Type B pancreatic cell (in vitro differentiated cells): ENCODE results near the gene APOBEC3H. TPM values are rescaled to one million over a fixed set of nuclear protein-coding genes. Genes with fewer than 3 reads are reported as not detected.
A peak's percentile ranks its signal among the peaks of the same experiment; 100 is the strongest.

ENCODE experiments used
- DNase-seq: peaks from one replicate; pipeline ENCODE4 v3.0.0; 2021; ENCODE audit warnings: mixed read lengths; ENCODE audit not compliant: unreplicated experiment; ENCODE audit errors: extremely low spot score
- H3K27ac Mint-ChIP-seq: 2 replicates; pipeline ENCODE4 v1.8.0; 2021; ENCODE audit warnings: mild to moderate bottlenecking, mixed read lengths
- H3K27me3 Mint-ChIP-seq: 2 replicates; pipeline ENCODE4 v1.8.0; 2021; ENCODE audit warnings: mixed read lengths
- H3K36me3 Mint-ChIP-seq: 2 replicates; pipeline ENCODE4 v1.8.0; 2021; ENCODE audit warnings: mixed read lengths
- H3K4me1 Mint-ChIP-seq: one replicate; pipeline ENCODE4 v1.8.0; 2021; ENCODE audit warnings: mixed read lengths; ENCODE audit not compliant: unreplicated experiment
- H3K4me3 Mint-ChIP-seq: 2 replicates; pipeline ENCODE4 v1.8.0; 2021; ENCODE audit warnings: mild to moderate bottlenecking, mixed read lengths
- H3K9me3 Mint-ChIP-seq: 2 replicates; pipeline ENCODE4 v1.8.0; 2021; ENCODE audit warnings: mixed read lengths
- CTCF ChIP-seq: fragments of 200-600 bp; sonication (generic); conservative IDR thresholded peaks from 2 replicates; pipeline ENCODE4 v1.5.0; 2021; ENCODE audit warnings: antibody characterized with exemption, mild to moderate bottlenecking
- total RNA-seq: library from RNA; stranded (reverse); gene quantifications from 2 replicates; pipeline ENCODE4 v1.2.1, GENCODE V29; 2021; ENCODE audit warnings: low replicate concordance

The APOBEC3H gene
- total RNA-seq, 1 donor from 2014 or later = 0.63 TPM

- no peaks in the 10 kb centered on the region for H3K36me3 Mint-ChIP-seq
- H3K9me3 Mint-ChIP-seq = no peaks in the 10 kb centered on the region
- no peak for DNase-seq
- peak overlapping the region; percentile 81 for H3K27ac Mint-ChIP-seq
- no peak for TF ChIP-seq CTCF
- H3K4me1 Mint-ChIP-seq = peaks cover 19% of the 10 kb centered on the region
- H3K27me3 Mint-ChIP-seq = no peaks in the 10 kb centered on the region
- H3K4me3 Mint-ChIP-seq = no peak overlapping the region
These were observed 982 bp downstream of the APOBEC3H start for GRCh38 chr22:39098026-39098425.

GRCh38 chr22:39098576-39098975 is 1.5 kb downstream of the APOBEC3H start:
- Mint-ChIP-seq H3K4me3 (no peak overlapping the region), H3K27me3 (no peaks in the 10 kb centered on the region), H3K36me3 (no peaks in the 10 kb centered on the region), H3K4me1 (peaks cover 19% of the 10 kb centered on the region), H3K27ac (no peak overlapping the region), H3K9me3 (no peaks in the 10 kb centered on the region)
- DNase-seq = no peak
- TF ChIP-seq CTCF = no peak

GRCh38 chr22:39101226-39101625 is 4.2 kb downstream of the APOBEC3H start:
- Mint-ChIP-seq H3K27ac (no peak overlapping the region), H3K27me3 (no peaks in the 10 kb centered on the region), H3K4me3 (no peak overlapping the region), H3K9me3 (no peaks in the 10 kb centered on the region), H3K4me1 (peaks cover 15% of the 10 kb centered on the region), H3K36me3 (no peaks in the 10 kb centered on the region)
- no peak for DNase-seq
- TF ChIP-seq CTCF = no peak

GRCh38 chr22:39103431-39103830 is 6.4 kb downstream of the APOBEC3H start:
- no peak for DNase-seq
- Mint-ChIP-seq H3K4me3 (no peak overlapping the region), H3K27me3 (no peaks in the 10 kb centered on the region), H3K9me3 (no peaks in the 10 kb centered on the region), H3K27ac (no peak overlapping the region), H3K4me1 (peaks cover 5% of the 10 kb centered on the region), H3K36me3 (no peaks in the 10 kb centered on the region)
- no peak for TF ChIP-seq CTCF

- no peak overlapping the region for H3K27ac Mint-ChIP-seq
- no peaks in the 10 kb centered on the region for H3K36me3 Mint-ChIP-seq
- no peaks in the 10 kb centered on the region for H3K27me3 Mint-ChIP-seq
- H3K4me1 Mint-ChIP-seq = peaks cover 7% of the 10 kb centered on the region
- H3K4me3 Mint-ChIP-seq = no peak overlapping the region
- DNase-seq = no peak
- no peak for TF ChIP-seq CTCF
- no peaks in the 10 kb centered on the region for H3K9me3 Mint-ChIP-seq
These were observed 9.3 kb downstream of the APOBEC3H start for GRCh38 chr22:39106326-39106725.

- H3K36me3 Mint-ChIP-seq = no peaks in the 10 kb centered on the region
- DNase-seq = no peak
- no peak overlapping the region for H3K27ac Mint-ChIP-seq
- H3K9me3 Mint-ChIP-seq = no peaks in the 10 kb centered on the region
- peaks cover 12% of the 10 kb centered on the region for H3K4me1 Mint-ChIP-seq
- H3K27me3 Mint-ChIP-seq = no peaks in the 10 kb centered on the region
- H3K4me3 Mint-ChIP-seq = no peak overlapping the region
- no peak for TF ChIP-seq CTCF
These were observed 11.4 kb downstream of the APOBEC3H start for GRCh38 chr22:39108487-39108886.
